HepG2 (cell line): ENCODE data around the gene GFRA3. TPM values are rescaled to one million over a fixed set of nuclear protein-coding genes. Genes with fewer than 3 reads are reported as not detected.

Source experiments
- ATRX ChIP-seq: sonication (generic); formaldehyde crosslinking; IDR thresholded peaks from 2 replicates; pipeline ENCODE4 v1.4.0; 2020; ENCODE audit warnings: missing genetic modification reagents, borderline replicate concordance
- CENPX ChIP-seq: sonication (generic); formaldehyde crosslinking; IDR thresholded peaks from 2 replicates; pipeline ENCODE4 v1.9.0; 2021; ENCODE audit warnings: mild to moderate bottlenecking, missing genetic modification reagents, moderate library complexity
- GTF3A ChIP-seq: sonication (generic); formaldehyde crosslinking; conservative IDR thresholded peaks from 2 replicates; pipeline ENCODE4 v1.4.0; 2020; ENCODE audit warnings: mild to moderate bottlenecking, missing genetic modification reagents
- KDM2A ChIP-seq: sonication (generic); formaldehyde crosslinking; IDR thresholded peaks from 2 replicates; pipeline ENCODE4 v1.4.0; 2020; ENCODE audit warnings: low read depth, missing genetic modification reagents, borderline replicate concordance
- LBX2 ChIP-seq: sonication (generic); formaldehyde crosslinking; IDR thresholded peaks from 2 replicates; pipeline ENCODE4 v1.5.0; 2020; ENCODE audit warnings: missing genetic modification reagents, mild to moderate bottlenecking, borderline replicate concordance
- MAFK ChIP-seq, 2 experiments: IDR thresholded peaks in 1 of 2; conservative IDR thresholded peaks in 1 of 2; 2 replicates each; pipeline ENCODE4 v1.6.1; 2011; ENCODE audit warnings: improper control_type of control experiment in 2 of 2, low read length in 2 of 2
- PRDM10 ChIP-seq: sonication (generic); formaldehyde crosslinking; IDR thresholded peaks from 2 replicates; pipeline ENCODE4 v1.4.0; 2020; ENCODE audit warnings: low read depth, missing genetic modification reagents
- RBM22 ChIP-seq: fragments of 200-400 bp; formaldehyde crosslinking; optimal IDR thresholded peaks from 2 replicates; pipeline ENCODE3; 2017; ENCODE audit warnings: mild to moderate bottlenecking, low read length, moderate library complexity
- SNAPC2 ChIP-seq: sonication (generic); formaldehyde crosslinking; IDR thresholded peaks from 2 replicates; pipeline ENCODE4 v1.8.1; 2022; ENCODE audit warnings: mild to moderate bottlenecking, missing genetic modification reagents
- SP2 ChIP-seq: sonication (generic); formaldehyde crosslinking; IDR thresholded peaks from 2 replicates; pipeline ENCODE4 v1.5.1; 2020; ENCODE audit warnings: mild to moderate bottlenecking, missing genetic modification reagents
- TFDP1 ChIP-seq: IDR thresholded peaks from 2 replicates; pipeline ENCODE4 v1.6.1; 2016; ENCODE audit warnings: missing compliant biosample characterization, missing genetic modification reagents, borderline replicate concordance
- THAP9 ChIP-seq: sonication (generic); formaldehyde crosslinking; IDR thresholded peaks from 2 replicates; pipeline ENCODE4; 2020; ENCODE audit warnings: missing genetic modification reagents, mild to moderate bottlenecking, borderline replicate concordance
- ZBTB38 ChIP-seq: sonication (generic); formaldehyde crosslinking; IDR thresholded peaks from 2 replicates; pipeline ENCODE4 v1.5.1; 2020; ENCODE audit warnings: mild to moderate bottlenecking, missing genetic modification reagents
- ZFX ChIP-seq: sonication (generic); formaldehyde crosslinking; IDR thresholded peaks from 2 replicates; pipeline ENCODE4 v1.4.0; 2020; ENCODE audit warnings: mild to moderate bottlenecking, low read depth, missing genetic modification reagents, moderate library complexity
- ZNF124 ChIP-seq: sonication (generic); formaldehyde crosslinking; IDR thresholded peaks from 2 replicates; pipeline ENCODE4 v1.4.0; 2020; ENCODE audit warnings: missing genetic modification reagents
- ZNF382 ChIP-seq: sonication (generic); formaldehyde crosslinking; IDR thresholded peaks from 2 replicates; pipeline ENCODE4 v1.5.0; 2020; ENCODE audit warnings: missing genetic modification reagents, mild to moderate bottlenecking, borderline replicate concordance
- ZNF468 ChIP-seq: sonication (generic); formaldehyde crosslinking; IDR thresholded peaks from 2 replicates; pipeline ENCODE4 v1.8.0; 2022; ENCODE audit warnings: mild to moderate bottlenecking, moderate library complexity, missing genetic modification reagents
- ZNF570 ChIP-seq: sonication (generic); formaldehyde crosslinking; IDR thresholded peaks from 2 replicates; pipeline ENCODE4 v1.4.0; 2020; ENCODE audit warnings: mild to moderate bottlenecking, missing genetic modification reagents, borderline replicate concordance
- ZNF740 ChIP-seq: sonication (generic); formaldehyde crosslinking; IDR thresholded peaks from 2 replicates; pipeline ENCODE4 v1.4.0; 2020; ENCODE audit warnings: missing genetic modification reagents
- ZSCAN9 ChIP-seq: IDR thresholded peaks from 2 replicates; pipeline ENCODE4 v1.6.1; 2016; ENCODE audit warnings: borderline replicate concordance
- polyA plus RNA-seq, 8 experiments: library from polyadenylated mRNA; depleted of rRNA in 3 of 8; stranded (reverse) in 7 of 8; unstranded in 1 of 8; fragments of >200 nt; fragmentation: Illumina TruSeq in 4 of 8; extraction: Trizol in 4 of 8; gene quantifications; 2 replicates each; pipeline versions ENCODE4 v1.2.1 to v1.2.3, GENCODE V29; 2011 to 2016; ENCODE audit warnings: low read depth in 4 of 8, missing spikeins in 1 of 8, mixed read lengths in 1 of 8; ENCODE audit not compliant: insufficient read depth in 1 of 8
- total RNA-seq, 5 experiments: library from RNA; depleted of rRNA; stranded (reverse); fragments of >200 nt; fragmentation: Illumina TruSeq; extraction: Trizol; gene quantifications; 2 replicates each; pipeline ENCODE4 v1.2.3, GENCODE V29; 2016; ENCODE audit warnings: low read depth in 1 of 5

GFRA3 gene
- total and polyA plus RNA-seq, 2 of the 13 experiments (the other 11 are each of a cell fraction or from before 2014, with no cell fraction given) = 0.27 to 0.30 TPM

GRCh38 chr5:138213161-138214029 lies 61.0 kb downstream of the GFRA3 start, which contains the start of gene CDC23 (continued):
- peak; percentile 90 for TF ChIP-seq SP2 (CRISPR knock-in tag)
- TF ChIP-seq SNAPC2 (CRISPR knock-in tag) = no peak
- TF ChIP-seq ZNF740 (CRISPR knock-in tag) = no peak
- TF ChIP-seq MAFK (conservative IDR thresholded peaks at IDR 0.05 in 1 of 2, IDR thresholded peaks at IDR 0.05 in 1 of 2; ENCODE audit: low read length in 2 of 2) = 0 out of 4 replicates have a peak, but pooled peaks of 1 of the 2 experiments have one; percentile 0
- peak; percentile 56; the same call in 1 of the 2 replicates for TF ChIP-seq KDM2A
- no peak for TF ChIP-seq CENPX (CRISPR knock-in tag)
- TF ChIP-seq LBX2 (CRISPR knock-in tag) = no peak
- TF ChIP-seq TFDP1 (CRISPR knock-in tag) = peak; percentile 99
- no peak for TF ChIP-seq ZNF124 (CRISPR knock-in tag)
- TF ChIP-seq ZBTB38 (CRISPR knock-in tag) = 0 out of 2 replicates have a peak, but pooled peaks have one; percentile 36
- TF ChIP-seq ZNF570 = no peak
- TF ChIP-seq ZNF382 (CRISPR knock-in tag) = no peak
- no peak for TF ChIP-seq ZSCAN9
- peak; percentile 66 for TF ChIP-seq ZFX (CRISPR knock-in tag)
- no peak for TF ChIP-seq PRDM10 (CRISPR knock-in tag)
- TF ChIP-seq THAP9 (CRISPR knock-in tag) = peak; percentile 95
- no peak for TF ChIP-seq ZNF468 (CRISPR knock-in tag)
- no peak for TF ChIP-seq ATRX
- TF ChIP-seq RBM22 = no peak
- TF ChIP-seq GTF3A (CRISPR knock-in tag) = no peak
